Cerebellar nuclear complex (tissue), 1 donor: Measurements from ENCODE around the gene ITGB3.
"Not testable (repeated sequence)": the region's sequence is repeated elsewhere in the genome, so short reads cannot be mapped to it uniquely, and the experiment has no call there.

Experiments used
- DNase-seq, 2 experiments: peaks; one replicate each; lab custom pipeline; 2025; lab: John Stamatoyannopoulos, UW

ITGB3 gene

GRCh38 chr17:47223007-47223406 lies 30.6 kb upstream of the ITGB3 start:
- no peak for DNase-seq

GRCh38 chr17:47223460-47223859 lies 30.2 kb upstream of the ITGB3 start:
- DNase-seq = no peak

GRCh38 chr17:47224077-47224476 lies 29.6 kb upstream of the ITGB3 start:
- DNase-seq = not testable (repeated sequence)

- no peak for DNase-seq
Observed at GRCh38 chr17:47224966-47225365, 28.7 kb upstream of the ITGB3 start.

- no peak for DNase-seq
Observed at GRCh38 chr17:47225436-47225858, 28.2 kb upstream of the ITGB3 start.

- no peak for DNase-seq
Observed at GRCh38 chr17:47225911-47226688, 27.5 kb upstream of the ITGB3 start.

GRCh38 chr17:47227862-47228261 lies 25.8 kb upstream of the ITGB3 start:
- DNase-seq = no peak

GRCh38 chr17:47229535-47230443 lies 23.8 kb upstream of the ITGB3 start:
- DNase-seq = no peak

- DNase-seq = no peak
Observed at GRCh38 chr17:47230864-47231263, 22.8 kb upstream of the ITGB3 start.

- DNase-seq = no peak
Observed at GRCh38 chr17:47231334-47231733, 22.3 kb upstream of the ITGB3 start.

GRCh38 chr17:47231866-47232265 lies 21.8 kb upstream of the ITGB3 start:
- DNase-seq = no peak

GRCh38 chr17:47232465-47232864 lies 21.2 kb upstream of the ITGB3 start:
- no peak for DNase-seq

- DNase-seq = no peak
Observed at GRCh38 chr17:47235506-47235905, 18.1 kb upstream of the ITGB3 start.

GRCh38 chr17:47235923-47236322 lies 17.7 kb upstream of the ITGB3 start:
- DNase-seq = no peak

GRCh38 chr17:47237841-47238240 lies 15.8 kb upstream of the ITGB3 start:
- DNase-seq = no peak

GRCh38 chr17:47238321-47239010 lies 15.2 kb upstream of the ITGB3 start:
- DNase-seq = no peak

GRCh38 chr17:47239619-47239966 lies 14.0 kb upstream of the ITGB3 start:
- DNase-seq = no peak

- DNase-seq = no peak
Observed at GRCh38 chr17:47239967-47240651, 13.5 kb upstream of the ITGB3 start.

GRCh38 chr17:47240806-47241205 lies 12.8 kb upstream of the ITGB3 start:
- DNase-seq = no peak

- no peak for DNase-seq
Observed at GRCh38 chr17:47242648-47243047, 11.0 kb upstream of the ITGB3 start.

GRCh38 chr17:47243737-47244598 lies 9.7 kb upstream of the ITGB3 start:
- DNase-seq = no peak
